ENCODE data around the gene RCBTB1.
A peak's percentile ranks its signal among the peaks of the same experiment; 100 is the strongest.
"Not testable (repeated sequence)": the region's sequence is repeated elsewhere in the genome, so short reads cannot be mapped to it uniquely, and the experiment has no call there.

RCBTB1 gene

DNA sequence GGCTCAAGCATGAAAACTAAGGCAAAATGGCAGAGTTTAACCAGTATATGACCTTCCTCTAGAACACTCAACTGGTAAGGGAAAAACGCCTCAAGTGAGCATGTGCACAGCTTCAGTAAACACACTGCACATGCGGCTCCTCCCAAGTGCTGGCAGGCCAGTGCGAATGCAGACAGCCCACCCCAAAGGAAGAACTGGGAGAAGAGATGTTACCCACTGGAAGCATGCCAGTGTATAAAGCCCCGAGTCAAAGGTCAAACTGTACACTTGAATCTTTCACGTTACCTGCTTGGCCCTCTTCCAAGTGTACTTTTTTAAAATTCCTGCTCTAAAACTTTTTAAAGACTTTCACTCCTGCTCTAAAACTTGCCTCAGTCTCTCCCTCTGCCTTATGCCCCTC is 19.2 kb upstream of the RCBTB1 start:
- no peak for DNase-seq (ENCODE audit: low spot score)

DNA sequence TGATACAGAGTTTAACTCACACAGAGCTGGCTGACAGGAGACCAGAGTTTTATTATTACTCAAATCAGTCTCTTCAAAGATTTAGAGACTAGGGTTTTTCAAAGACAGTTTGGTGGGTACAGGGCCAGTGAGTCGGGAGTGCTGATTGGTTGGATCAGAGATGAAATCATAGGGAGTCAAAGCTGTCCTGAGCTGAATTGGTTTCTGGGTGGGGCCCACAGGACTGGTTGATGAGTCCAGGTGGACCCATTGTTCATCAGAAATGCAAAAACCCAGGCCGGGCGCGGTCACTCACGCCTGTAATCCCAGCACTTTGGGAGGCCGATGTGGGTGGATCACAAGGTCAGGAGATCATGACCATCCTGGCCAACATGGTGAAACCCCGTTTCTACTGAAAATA is 17.3 kb upstream of the RCBTB1 start:
- not testable (repeated sequence) for DNase-seq (ENCODE audit: low spot score)

DNA sequence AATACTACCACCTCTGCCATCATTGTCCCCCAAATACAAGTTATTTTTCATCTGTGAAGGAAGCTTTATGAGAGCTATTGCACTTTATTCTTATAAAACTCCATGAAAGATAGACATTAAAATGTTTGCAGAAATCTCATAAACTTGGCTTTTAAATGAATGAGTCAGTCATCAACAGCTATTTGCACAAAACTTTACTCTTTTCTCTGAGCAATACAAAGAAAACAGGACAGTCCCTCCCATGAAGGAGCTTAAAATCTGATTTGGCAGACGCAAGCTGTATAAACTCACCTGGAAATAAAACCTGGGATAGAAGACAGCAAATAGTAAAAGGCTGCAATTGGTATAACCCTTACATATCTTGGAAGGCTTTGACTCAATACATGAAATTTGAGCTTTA is 16.6 kb upstream of the RCBTB1 start:
- DNase-seq (ENCODE audit: low spot score) = no peak

DNA sequence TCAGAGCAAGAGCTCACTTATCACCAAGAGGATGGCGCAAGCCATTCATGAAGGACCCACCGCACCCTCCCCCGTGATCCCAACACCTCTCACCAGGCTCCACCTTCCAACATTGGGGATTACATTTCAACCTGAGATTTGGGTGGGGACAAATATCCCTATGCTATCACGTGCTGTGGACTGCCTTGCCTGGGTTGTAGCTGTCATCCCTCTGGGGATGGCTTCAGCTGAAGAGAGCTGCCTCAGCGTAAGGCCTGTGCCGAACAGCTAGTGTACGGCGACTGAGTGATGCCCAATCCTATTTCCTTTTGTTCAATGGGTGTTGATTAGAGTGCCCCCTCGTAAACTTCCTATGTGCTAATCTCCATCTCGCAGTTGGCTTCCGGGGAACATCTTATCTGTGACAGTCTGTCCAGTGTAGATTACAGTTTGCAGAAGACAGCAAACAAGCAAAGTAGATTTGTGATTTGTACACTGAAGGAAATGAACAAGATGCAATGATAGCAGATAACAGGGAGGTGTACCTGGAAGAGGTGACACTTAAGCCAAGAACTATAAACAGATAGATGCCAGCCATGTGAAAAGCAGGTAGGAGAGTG is 11.8 kb upstream of the RCBTB1 start:
- DNase-seq (ENCODE audit: low spot score) = no peak

DNA sequence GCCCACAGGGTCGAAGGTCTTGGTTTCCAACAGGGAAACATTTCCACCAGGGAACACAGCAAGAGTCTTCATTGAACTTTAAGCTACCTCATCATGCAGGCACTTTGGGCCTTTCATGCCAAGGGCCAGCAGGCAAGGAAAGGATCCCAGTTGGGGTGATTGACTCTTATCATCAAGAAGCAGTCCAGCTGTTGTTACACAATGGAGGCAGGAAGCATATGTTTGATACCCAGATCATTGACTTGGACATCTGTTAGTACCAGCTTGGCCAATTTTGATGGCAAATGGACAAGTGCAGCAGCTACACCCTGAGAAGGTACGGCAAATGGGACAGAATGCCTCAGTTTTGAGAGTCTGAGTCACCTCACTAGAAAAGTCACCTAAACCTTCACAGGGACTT is 10.9 kb upstream of the RCBTB1 start:
- no peak for DNase-seq (ENCODE audit: low spot score)

DNA sequence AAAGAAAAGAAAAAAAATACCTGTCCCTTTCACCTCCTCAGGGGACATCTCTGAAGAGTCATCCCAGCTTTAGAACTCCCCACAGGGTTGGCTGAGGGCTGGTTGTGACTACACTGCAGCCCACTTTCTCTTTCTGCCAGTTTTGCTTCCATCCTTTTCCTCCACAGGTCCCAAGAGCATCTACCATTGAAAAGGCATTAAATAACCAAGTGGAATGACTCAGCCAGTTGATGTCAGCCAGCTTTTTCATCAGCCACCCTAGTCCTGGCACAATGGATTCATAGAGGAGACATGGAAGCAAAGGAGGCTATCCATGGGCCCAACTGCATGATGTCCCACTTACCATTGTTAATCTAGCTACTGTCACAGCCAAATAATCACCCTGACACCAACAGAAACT is 9.2 kb upstream of the RCBTB1 start:
- DNase-seq (ENCODE audit: low spot score) = no peak

DNA sequence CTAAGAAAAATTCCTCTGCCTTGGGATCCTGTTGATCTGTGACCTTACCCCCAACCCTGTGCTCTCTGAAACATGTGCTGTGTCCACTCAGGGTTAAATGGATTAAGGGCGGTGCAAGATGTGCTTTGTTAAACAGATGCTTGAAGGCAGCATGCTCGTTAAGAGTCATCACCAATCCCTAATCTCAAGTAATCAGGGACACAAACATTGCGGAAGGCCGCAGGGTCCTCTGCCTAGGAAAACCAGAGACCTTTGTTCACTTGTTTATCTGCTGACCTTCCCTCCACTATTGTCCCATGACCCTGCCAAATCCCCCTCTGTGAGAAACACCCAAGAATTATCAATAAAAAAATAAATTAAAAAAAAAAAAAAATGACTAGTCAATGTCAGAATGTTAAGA is 8.5 kb upstream of the RCBTB1 start:
- DNase-seq (ENCODE audit: low spot score) = not testable (repeated sequence)

DNA sequence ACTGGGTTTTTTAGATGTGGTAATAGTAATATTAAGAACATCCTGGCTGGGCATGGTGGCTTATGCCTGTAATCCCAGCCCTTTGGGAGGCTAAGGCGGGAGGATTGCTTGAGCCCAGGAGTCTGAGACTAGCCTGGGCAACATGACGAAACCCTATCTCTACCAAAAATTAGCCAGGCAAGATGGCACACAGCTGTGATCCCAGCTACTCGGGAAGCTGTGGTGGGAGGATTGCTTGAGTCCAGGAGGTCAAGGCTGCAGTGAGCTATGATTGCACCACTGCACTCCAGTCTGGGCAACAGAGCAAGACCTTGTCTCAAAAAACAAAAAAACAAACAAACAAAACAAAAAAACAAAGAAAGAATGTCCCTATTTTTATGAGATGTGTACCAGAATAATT is 5.4 kb upstream of the RCBTB1 start:
- not testable (repeated sequence) for DNase-seq (ENCODE audit: low spot score)

DNA sequence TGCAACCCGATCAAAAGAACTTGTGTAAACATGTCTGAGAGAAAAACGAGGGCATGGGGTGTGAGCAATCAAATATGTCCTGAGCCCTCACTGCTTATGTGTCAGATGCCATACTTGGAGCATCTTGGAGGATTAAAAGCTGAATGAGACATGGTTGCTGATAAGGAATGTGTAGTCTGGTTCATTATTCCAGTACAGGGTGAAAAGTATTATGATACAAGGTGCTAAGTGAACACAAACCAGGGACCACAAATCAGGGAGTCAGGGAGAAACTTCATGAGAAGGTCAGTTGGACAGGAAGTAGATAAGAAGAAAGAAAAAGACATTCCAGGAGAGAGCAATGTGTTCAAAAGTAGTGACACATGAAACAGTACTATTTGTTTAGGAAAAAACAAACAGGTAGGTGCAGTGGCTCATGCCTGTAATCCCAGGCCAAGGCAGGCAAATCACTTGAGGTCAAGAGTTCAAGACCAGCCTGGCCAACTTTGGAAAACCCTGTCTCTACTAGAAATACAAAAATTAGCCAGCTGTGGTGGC is 2.0 kb upstream of the RCBTB1 start:
- DNase-seq (ENCODE audit: low spot score) = peak; percentile 57

DNA sequence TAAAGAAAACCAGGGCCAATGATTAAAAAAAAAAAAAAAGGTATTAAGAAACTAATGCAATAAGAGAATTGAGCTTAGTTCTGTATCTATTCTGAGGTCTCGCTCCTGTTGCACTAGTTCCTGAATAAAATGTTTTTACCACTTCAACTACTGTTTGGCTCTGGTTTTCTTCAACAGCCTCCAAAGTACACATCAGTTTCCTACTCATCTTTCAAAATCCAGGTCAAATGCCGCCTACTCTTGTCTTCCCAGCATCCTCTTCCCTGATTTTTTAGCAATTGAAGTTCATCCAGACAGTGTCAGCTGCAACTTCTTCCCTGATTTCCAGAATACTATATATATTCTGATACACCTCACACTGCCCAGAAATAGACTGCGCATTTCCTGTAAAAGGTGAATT is 1.4 kb upstream of the RCBTB1 start:
- DNase-seq (ENCODE audit: low spot score) = no peak

DNA sequence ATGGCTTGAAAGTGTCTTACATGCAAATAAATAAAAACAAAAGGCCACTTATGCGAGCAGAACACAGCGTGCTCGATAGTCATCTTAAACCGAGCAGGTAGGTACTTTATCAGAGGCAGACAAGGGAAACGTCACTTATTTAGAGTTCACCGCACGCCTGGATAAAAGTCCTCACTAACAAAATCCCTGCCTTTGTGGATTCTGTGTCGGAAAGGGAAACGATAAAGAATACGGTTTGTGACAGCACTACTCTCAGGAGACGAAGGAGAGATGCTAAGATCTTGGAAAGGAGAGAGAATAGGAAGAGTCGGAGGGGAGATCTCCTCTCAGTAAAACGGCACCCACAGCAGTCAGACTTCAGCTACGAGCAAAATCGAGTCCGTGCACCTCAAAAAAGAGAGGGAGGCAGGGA is 581 bp downstream of the RCBTB1 start:
- no peak for DNase-seq (ENCODE audit: low spot score)

DNA sequence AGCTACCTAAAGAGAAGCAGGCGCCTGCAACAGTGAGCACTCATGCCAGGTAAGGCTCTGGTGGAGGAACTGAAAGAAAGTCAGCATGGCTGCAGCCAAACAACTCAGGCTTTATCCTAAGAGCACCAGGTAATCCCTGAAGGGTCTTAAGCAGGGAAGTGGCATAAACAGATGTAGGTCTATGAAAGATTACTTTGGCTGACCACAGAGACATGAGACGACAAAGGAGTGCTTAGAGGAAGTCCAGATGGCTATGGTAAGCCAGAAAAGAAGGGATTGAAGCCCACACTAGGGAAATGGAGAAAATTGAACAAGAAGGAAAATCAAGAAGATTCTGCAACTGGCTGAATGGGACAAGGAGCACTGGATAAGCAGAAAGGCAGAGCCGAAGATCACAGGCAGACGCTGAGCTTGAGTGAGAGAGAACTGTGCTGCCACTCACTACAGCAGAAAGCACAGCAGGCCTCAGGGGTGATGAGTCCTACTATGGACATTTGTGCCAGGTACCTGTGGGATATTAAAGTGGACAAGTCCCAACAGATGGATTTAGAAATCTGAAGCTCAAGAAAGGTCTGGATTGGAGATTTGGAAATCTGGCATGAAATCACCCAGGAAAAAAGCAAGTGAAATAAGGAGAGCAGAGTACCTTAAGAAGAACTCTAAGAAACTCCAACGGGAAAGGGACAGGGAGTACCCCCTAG is 4.2 kb downstream of the RCBTB1 start:
- DNase-seq (ENCODE audit: low spot score) = no peak

DNA sequence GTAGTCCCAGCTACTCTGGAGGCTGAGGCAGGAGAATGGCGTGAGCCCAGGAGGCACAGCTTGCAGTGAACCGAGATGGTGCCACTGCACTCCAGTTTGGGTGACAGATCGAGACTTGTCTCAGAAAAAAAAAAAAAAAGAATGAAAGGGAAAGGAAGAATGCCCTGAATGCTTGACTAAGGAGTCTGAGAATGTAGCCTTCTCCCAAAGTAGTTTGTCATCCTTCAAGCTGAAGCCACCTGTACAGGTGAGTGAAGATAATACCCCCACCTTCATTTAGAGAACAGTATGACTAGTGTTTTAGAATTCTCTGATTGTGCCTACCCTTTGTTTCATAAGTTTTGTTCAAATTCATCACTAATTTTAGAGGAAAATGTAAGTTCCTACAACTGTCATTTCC is 5.9 kb downstream of the RCBTB1 start:
- DNase-seq (ENCODE audit: low spot score) = no peak

DNA sequence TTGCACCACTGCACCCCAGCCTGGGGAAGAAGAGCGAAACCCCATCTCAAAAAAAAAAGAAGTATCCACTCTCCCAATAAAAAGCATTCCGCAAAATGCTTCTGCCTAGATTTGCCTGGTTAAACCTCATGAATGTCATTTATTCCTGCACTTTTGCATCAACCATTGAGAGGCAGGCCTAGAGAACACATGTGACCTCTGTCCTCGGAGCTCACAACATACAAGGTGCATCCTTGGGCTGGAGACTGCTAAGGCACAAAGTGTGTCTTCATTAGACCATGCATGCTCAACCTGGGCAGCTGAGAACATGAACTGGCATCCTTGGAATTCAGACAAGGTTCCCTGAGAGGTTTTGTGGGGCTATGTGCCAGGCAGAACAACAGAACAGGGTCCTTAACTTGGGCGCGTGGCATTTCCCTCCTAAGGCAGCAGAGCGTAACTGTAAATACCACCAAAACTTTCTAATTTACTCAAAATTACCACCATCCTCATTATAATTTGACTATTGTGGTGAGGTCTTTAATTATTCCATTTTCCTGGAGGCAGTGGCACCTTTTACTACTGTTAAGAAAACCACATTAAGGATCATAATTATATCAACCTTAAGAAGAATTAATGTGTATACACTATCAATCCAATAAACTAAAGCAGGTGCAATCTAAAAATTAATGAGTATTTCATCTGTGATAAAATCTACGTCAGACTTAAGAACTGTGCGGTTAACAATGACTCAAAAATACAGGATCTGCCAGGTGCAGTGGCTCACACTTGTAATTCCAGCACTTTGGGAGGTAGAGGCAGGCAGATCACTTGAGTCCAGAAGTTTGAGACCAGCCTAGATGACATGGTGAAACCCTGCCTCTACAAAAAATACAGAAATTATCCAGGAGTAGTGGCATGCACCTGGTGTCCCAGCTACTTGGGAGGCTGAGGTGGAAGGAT is 13.8 kb downstream of the RCBTB1 start:
- DNase-seq (ENCODE audit: low spot score) = no peak

DNA sequence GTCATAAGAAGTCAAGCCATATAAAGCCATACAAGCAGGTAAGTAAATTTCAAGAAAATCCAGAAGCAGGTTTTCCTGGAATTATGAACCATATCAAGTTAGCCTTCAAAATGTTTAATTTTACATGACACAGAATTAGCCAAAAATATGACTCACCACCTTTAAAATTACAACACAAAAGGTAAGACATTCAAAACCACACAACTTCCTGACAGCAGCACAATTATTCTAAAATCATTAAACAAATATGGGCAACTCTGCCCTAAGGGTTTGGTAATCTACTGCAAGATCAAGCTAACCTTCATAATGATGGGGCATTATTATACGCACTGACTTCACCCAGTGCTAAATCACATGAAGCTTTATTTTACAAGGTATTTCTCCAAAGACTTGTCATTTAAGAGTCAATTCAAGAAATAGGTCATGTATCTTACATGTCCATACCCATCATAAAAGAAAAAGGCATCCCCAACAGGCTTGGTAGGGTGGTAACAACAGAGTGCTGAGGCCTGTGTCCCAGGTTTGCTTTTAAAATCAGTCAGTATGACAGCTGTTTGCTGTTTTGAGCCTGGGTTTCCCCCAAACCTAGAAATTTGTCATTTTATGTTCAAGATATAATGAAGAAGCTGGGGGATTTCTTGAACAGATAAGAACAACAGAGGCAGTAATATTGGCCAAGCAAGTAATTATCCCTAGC is 15.2 kb downstream of the RCBTB1 start:
- DNase-seq (ENCODE audit: low spot score) = no peak

DNA sequence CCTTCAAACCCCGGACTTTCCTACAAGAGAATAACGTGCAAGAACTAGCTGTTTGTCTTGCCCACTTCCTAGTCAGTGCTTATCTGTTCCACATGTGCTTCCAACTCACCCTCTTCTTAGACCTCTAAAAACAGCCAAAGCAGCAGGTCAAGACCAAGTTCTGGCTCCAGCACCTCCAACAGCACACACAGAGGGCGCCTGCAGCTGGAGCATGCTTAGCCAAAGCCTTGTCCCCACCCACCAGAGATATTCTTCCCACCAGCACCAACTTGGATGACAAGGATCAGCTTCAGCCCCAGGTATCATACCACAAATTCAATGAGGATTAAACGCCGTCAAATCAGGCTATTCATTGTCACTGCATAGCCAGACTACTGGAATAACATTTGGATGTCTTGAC is 17.9 kb downstream of the RCBTB1 start:
- DNase-seq (ENCODE audit: low spot score) = no peak

DNA sequence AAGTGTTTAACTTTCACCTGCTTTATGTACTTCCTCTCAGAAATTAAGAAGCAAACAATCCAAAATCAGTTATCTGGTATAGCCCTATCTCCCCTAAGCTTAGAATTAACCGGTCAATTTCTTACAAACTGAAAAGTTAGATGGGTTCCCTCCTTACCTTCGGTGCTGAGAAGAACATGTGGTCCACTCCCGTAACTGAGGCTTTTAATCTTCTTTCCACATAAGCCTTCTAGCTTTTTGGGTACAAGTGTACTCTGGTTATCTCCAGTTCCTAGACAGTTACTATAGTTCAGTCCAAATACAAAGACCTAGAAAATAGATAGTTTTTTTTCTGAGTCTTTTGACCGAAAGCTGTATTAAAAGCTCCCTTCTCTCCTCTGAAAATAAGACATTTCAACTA is 18.9 kb downstream of the RCBTB1 start:
- no peak for DNase-seq (ENCODE audit: low spot score)

DNA sequence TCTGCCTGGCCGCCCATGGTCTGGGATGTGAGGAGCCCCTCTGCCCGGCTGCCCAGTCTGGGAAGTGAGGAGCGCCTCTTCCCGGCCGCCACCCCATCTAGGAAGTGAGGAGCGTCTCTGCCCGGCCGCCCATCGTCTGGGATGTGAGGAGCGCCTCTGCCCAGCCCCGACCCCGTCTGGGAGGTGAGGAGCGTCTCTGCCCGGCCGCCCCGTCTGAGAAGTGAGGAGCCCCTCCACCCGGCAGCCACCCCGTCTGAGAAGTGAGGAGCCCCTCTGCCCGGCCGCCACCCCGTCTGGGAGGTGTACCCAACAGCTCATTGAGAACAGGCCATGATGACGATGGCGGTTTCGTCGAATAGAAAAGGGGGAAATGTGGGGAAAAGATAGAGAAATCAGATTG is 19.9 kb downstream of the RCBTB1 start:
- DNase-seq (ENCODE audit: low spot score) = not testable (repeated sequence)

DNA sequence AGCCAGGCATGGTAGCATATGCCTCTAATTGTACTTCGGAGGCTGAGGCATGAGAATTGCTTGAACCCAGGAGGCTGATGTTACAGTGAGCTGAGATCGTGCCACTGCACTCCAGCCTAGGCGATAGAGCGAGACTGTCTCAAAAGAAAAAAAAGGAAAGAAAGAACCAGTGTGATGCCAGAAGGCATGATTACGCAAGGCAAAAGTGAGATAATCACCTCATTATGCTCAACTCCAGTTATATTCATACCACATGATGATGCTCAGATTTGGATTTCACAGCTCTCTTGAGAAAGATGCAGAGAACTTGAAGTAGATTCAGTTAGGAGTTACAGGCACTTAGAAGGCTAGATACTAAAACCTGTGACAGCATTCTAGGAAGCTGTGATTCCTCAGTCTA is 21.8 kb downstream of the RCBTB1 start:
- DNase-seq (ENCODE audit: low spot score) = no peak

DNA sequence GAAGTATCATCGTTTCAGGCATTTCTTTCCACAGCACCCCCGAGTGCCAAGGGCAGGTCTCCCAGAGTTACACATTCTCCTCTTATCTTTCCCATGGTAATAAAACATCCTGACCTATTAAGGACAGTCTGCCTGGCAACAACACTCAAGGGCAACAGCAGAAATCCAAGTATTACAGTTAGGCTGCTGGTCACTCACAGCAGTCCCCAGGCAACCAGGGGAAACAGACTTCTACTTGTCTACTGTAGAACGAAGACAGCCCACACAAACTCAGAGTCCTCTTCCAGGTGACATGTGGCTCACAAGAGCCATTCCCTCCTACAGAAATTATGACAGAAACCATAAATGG is 24.3 kb downstream of the RCBTB1 start:
- no peak for DNase-seq (ENCODE audit: low spot score)

DNA sequence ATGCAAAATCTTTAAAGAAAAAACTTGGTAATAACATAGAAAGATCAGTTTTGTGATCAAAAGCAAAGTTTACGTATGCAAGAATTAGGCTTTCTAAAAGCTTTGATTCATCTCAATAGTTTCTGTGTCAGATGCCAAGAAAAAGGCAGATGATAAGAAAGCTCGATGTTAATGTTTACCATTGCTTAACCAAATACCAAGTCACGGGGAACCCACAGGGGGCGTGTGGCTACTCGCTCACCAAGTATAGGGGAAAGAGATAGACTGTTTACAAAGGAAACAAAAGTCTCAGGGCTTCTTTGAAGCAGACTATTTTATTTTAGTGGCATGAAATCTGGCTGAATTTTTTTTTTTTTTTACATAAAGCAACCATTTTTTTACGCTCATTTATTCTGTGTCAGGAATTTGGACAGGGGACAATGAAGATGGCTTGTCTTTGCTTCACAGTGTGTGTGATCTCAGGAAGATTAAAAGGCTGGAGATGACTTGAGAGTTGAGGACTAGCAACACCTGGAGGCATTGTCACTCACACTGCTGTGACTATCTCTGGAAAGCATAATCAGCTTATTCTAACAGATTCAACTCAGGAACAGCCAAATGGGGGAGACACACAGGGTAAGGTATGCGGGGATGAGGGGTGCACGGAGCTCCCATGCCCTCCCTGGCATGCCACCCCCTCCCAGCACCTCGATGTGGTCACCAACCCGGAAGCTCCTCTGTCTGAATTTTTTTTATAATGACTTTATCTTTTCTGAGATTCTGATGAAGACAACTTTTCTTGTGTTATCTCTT is 24.9 kb downstream of the RCBTB1 start:
- DNase-seq (ENCODE audit: low spot score) = peak; percentile 52
